Neural progenitor cell (in vitro differentiated cells): ENCODE measurements around the gene NT5DC1.

Source experiments
- EZH2 ChIP-seq: fragments of 200-600 bp; sonication (generic); IDR thresholded peaks from 2 replicates; pipeline ENCODE4 v1.6.1; 2017; ENCODE audit warnings: antibody characterized with exemption, mild to moderate bottlenecking, moderate library complexity
- TF ChIP-seq, protein P1 (sequence below): fragments of 200-600 bp; sonication (generic); IDR thresholded peaks from 2 replicates; pipeline ENCODE4 v1.5.1; 2017; ENCODE audit warnings: antibody characterized with exemption, mild to moderate bottlenecking

DNA sequence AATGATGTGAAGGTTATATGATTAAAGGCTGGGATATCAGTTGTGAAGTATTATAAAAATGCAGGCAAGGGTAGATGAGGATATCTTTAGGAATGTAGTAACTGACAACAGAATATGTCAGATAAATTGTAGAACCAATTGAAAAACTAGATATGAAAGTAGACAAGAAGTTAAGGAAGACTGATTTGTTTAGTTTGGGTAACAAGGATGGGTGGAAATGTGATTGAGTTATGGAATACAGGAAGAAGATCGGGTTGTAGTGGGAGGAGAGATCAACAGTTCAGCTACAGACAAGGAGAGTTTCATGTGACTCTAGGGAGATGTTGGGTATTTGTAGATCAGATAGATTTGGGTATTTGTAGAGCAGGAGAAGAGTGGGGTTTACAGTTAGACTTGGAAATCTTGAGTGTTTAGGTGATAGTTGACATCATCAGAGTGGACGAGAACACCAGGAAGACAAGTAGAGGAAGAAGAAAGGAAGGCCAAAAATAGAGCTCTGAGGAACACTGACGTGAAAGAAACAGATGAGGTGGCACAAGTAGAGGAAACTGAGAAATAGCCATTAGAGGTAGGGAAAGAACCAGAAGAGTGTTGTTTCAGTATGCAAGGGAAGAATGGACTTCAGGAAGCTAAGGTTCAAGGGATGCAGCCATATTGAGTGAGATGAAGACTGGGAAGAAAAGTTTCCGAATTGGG lies 191.2 kb downstream of the NT5DC1 start:
- TF ChIP-seq, protein P1, sequence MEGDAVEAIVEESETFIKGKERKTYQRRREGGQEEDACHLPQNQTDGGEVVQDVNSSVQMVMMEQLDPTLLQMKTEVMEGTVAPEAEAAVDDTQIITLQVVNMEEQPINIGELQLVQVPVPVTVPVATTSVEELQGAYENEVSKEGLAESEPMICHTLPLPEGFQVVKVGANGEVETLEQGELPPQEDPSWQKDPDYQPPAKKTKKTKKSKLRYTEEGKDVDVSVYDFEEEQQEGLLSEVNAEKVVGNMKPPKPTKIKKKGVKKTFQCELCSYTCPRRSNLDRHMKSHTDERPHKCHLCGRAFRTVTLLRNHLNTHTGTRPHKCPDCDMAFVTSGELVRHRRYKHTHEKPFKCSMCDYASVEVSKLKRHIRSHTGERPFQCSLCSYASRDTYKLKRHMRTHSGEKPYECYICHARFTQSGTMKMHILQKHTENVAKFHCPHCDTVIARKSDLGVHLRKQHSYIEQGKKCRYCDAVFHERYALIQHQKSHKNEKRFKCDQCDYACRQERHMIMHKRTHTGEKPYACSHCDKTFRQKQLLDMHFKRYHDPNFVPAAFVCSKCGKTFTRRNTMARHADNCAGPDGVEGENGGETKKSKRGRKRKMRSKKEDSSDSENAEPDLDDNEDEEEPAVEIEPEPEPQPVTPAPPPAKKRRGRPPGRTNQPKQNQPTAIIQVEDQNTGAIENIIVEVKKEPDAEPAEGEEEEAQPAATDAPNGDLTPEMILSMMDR = no peak
- TF ChIP-seq EZH2 = no peak
